ENCODE data around the gene WDR26.

Gene WDR26

GRCh38 chr1:224377676-224378006 lies 57.0 kb downstream of the WDR26 start:
- no peak overlapping the region for H3K4me3 ChIP-seq (ENCODE audit: low read depth, low read length)
- in situ Hi-C loops (cut with HindIII; ENCODE audit: low sequenced_read_pairs), result loop anchor here (10.0 kb wide), 1 partner anchor 47 kb away; no protein-coding TSS in a partner anchor
- peak; percentile 55 for DNase-seq (ENCODE audit: low read depth, low spot score)
- no peak for TF ChIP-seq CTCF (IDR thresholded peaks at IDR 0.05; ENCODE audit: low read depth, low read length)

- no peak overlapping the region for H3K4me3 ChIP-seq (ENCODE audit: low read depth, low read length)
- DNase-seq (ENCODE audit: low read depth, low spot score), result no peak
- TF ChIP-seq CTCF (IDR thresholded peaks at IDR 0.05; ENCODE audit: low read depth, low read length), result no peak
- in situ Hi-C loops (cut with HindIII; ENCODE audit: low sequenced_read_pairs), result loop anchor here (10.0 kb wide), 1 partner anchor 50 kb away; no protein-coding TSS in a partner anchor
Observed at GRCh38 chr1:224375059-224375458, 59.5 kb downstream of the WDR26 start.

GRCh38 chr1:224373008-224373590 lies 61.5 kb downstream of the WDR26 start:
- TF ChIP-seq CTCF (IDR thresholded peaks at IDR 0.05; ENCODE audit: low read depth, low read length), result no peak
- DNase-seq (ENCODE audit: low read depth, low spot score), result no peak
- no peak overlapping the region for H3K4me3 ChIP-seq (ENCODE audit: low read depth, low read length)
- in situ Hi-C loops (cut with HindIII; ENCODE audit: low sequenced_read_pairs), result loop anchor here (10.0 kb wide), 1 partner anchor 52 kb away; no protein-coding TSS in a partner anchor

GRCh38 chr1:224368409-224368808 lies 66.2 kb downstream of the WDR26 start:
- in situ Hi-C loops (cut with HindIII; ENCODE audit: low sequenced_read_pairs), result no loop called here
- H3K4me3 ChIP-seq (ENCODE audit: low read depth, low read length), result no peak overlapping the region
- DNase-seq (ENCODE audit: low read depth, low spot score), result no peak
- no peak for TF ChIP-seq CTCF (IDR thresholded peaks at IDR 0.05; ENCODE audit: low read depth, low read length)

GRCh38 chr1:224359207-224359606 lies 75.4 kb downstream of the WDR26 start:
- in situ Hi-C loops (cut with HindIII; ENCODE audit: low sequenced_read_pairs), result no loop called here
- H3K4me3 ChIP-seq (ENCODE audit: low read depth, low read length), result no peak overlapping the region
- DNase-seq (ENCODE audit: low read depth, low spot score), result no peak
- TF ChIP-seq CTCF (IDR thresholded peaks at IDR 0.05; ENCODE audit: low read depth, low read length), result no peak

- no peak for DNase-seq (ENCODE audit: low read depth, low spot score)
- in situ Hi-C loops (cut with HindIII; ENCODE audit: low sequenced_read_pairs), result no loop called here
- TF ChIP-seq CTCF (IDR thresholded peaks at IDR 0.05; ENCODE audit: low read depth, low read length), result no peak
- peak overlapping the region; percentile 76 for H3K4me3 ChIP-seq (ENCODE audit: low read depth, low read length)
Observed at GRCh38 chr1:224358237-224358636, 76.4 kb downstream of the WDR26 start.
